Body of pancreas (tissue), 4 donors: Measurements from ENCODE around the gene CHST2. TPM values are rescaled to one million over a fixed set of nuclear protein-coding genes. Genes with fewer than 3 reads are reported as not detected.

ENCODE experiments used
- ATAC-seq: fragments of 150-250 bp; one replicate; pipeline ENCODE4 v1.9.1; 2016
- DNase-seq, 4 donors: peaks; one replicate each; pipeline ENCODE4 v3.0.0-alpha.2; 2019
- H3K27ac ChIP-seq, 4 donors: fragments of 200-600 bp; sonication (generic); 1 replicate in 3 of 4; 2 replicates in 1 of 4; pipeline versions ENCODE4 v1.5.1 to v1.6.1; 2016 to 2019; ENCODE audit warnings: mild to moderate bottlenecking in 1 of 4, mixed read lengths in 1 of 4, moderate library complexity in 1 of 4
- H3K27me3 ChIP-seq, 2 donors: fragments of 200-600 bp; sonication (generic); one replicate each; pipeline ENCODE4 v1.6.0; 2016; ENCODE audit warnings: mild to moderate bottlenecking in 1 of 2
- H3K36me3 ChIP-seq, 2 donors: fragments of 200-600 bp; sonication (generic); replicated peaks in 1 of 2; 2 replicates each; pipeline ENCODE4 v1.5.1; 2016; ENCODE audit warnings: low read depth in 2 of 2; ENCODE audit not compliant: insufficient read depth in 1 of 2
- H3K4me1 ChIP-seq: fragments of 200-600 bp; sonication (generic); one replicate; pipeline ENCODE4 v1.6.0; 2016
- H3K4me3 ChIP-seq, 2 donors: fragments of 200-600 bp; sonication (generic); 1 replicate in 1 of 2; 2 replicates in 1 of 2; pipeline ENCODE4 v1.5.1; 2016 to 2019
- H3K9me3 ChIP-seq, 3 donors: fragments of 200-600 bp; sonication (generic); 1 replicate in 2 of 3; 2 replicates in 1 of 3; pipeline ENCODE4 v1.5.1; 2016
- POLR2A ChIP-seq, 3 donors: fragments of 450-650 bp; IDR thresholded peaks; one replicate each; pipeline ENCODE4 v1.6.1; 2016; ENCODE audit warnings: antibody characterized with exemption in 3 of 3, mild to moderate bottlenecking in 2 of 3
- WGBS, 2 donors: methylation state at CpG; one replicate each; pipeline ENCODE4 v1.1.5; 2017; 5-methylcytosine and 5-hydroxymethylcytosine counted together
- intact Hi-C: fragments of 100-400 bp; cut with DNase I; formaldehyde crosslinking; loops from one replicate; pipeline ENCODE4 v1.15.1; 2023
- total RNA-seq, 2 donors: library from RNA; depleted of rRNA; stranded (reverse); fragments of >200 nt; gene quantifications; one replicate each; pipeline ENCODE4 v1.1.0, GENCODE V29; 2016
- TF ChIP-seq, protein P1 (sequence below), 7 experiments: fragments of 450-650 bp in 4 of 7; fragments of 200-600 bp in 3 of 7; sonication (generic) in 3 of 7; IDR thresholded peaks; one replicate each; pipeline ENCODE4 v1.5.1; 2016 to 2019; ENCODE audit warnings: antibody characterized with exemption in 7 of 7

The CHST2 gene
- total RNA-seq, 2 donors from 2014 or later: 1.3 to 4.3 TPM

GRCh38 chr3:143150071-143150470 is 30.5 kb downstream of the CHST2 start:
- no peak for ATAC-seq

DNA sequence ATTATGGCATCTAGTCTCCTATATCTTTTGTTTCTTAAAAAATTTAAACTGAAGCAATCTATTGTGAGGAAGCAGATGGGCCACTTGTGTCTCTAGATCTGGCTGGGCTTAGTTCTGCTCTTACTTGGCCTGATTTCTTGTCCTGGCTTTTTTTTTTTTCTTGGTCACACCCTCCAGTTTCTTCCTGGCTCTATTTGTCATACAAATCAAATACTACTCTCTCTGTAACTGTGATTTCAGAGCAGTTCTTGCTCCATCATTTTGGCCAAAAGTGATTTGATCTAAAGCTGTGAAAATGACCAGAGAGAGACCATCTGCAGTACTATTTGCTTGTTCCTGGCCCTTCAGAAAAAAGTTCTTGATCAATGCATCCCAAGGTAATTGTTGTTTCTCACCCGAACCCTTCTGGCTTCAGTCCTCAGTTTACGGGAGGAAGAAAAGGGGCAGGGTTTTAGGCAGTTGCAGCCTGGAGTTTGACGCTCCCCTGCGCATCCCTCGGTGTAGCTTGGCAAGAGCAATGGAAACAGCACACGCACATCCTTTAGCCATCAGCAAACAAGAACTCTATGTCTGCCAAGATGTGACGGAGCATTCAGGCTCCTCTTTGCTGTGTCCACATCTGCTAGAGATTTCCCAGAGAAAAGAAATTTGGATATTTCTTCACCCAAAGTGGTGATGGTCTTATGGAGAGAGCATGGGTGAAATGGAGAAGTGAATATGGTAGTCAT is 31.6 kb downstream of the CHST2 start:
- WGBS, 2 donors: 67 to 68% methylated on average over 7 of the region's 7 CpGs
- TF ChIP-seq, protein P1, sequence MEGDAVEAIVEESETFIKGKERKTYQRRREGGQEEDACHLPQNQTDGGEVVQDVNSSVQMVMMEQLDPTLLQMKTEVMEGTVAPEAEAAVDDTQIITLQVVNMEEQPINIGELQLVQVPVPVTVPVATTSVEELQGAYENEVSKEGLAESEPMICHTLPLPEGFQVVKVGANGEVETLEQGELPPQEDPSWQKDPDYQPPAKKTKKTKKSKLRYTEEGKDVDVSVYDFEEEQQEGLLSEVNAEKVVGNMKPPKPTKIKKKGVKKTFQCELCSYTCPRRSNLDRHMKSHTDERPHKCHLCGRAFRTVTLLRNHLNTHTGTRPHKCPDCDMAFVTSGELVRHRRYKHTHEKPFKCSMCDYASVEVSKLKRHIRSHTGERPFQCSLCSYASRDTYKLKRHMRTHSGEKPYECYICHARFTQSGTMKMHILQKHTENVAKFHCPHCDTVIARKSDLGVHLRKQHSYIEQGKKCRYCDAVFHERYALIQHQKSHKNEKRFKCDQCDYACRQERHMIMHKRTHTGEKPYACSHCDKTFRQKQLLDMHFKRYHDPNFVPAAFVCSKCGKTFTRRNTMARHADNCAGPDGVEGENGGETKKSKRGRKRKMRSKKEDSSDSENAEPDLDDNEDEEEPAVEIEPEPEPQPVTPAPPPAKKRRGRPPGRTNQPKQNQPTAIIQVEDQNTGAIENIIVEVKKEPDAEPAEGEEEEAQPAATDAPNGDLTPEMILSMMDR (IDR thresholded peaks at IDR 0.05): no peak
- no peak for TF ChIP-seq POLR2A (IDR thresholded peaks at IDR 0.05)
- ATAC-seq (peak; percentile 40), DNase-seq (peak in 3 of 4 donors; percentile 8 to 17 (median 12))
- Histone ChIP-seq H3K36me3 (no peaks in the 10 kb centered on the region), H3K27me3 (no peaks in the 10 kb centered on the region), H3K9me3 (no peaks in the 10 kb centered on the region), H3K4me3 (no peak overlapping the region), H3K4me1 (no peaks in the 10 kb centered on the region), H3K27ac (no peak overlapping the region)
- intact Hi-C loops: no loop called here

More at GRCh38 chr3:143150071-143150470, 30.5 kb downstream of the CHST2 start:
- Histone ChIP-seq H3K27me3 (no peaks in the 10 kb centered on the region), H3K9me3 (no peaks in the 10 kb centered on the region), H3K27ac (no peak overlapping the region), H3K4me1 (no peaks in the 10 kb centered on the region), H3K36me3 (no peaks in the 10 kb centered on the region), H3K4me3 (no peak overlapping the region)
- intact Hi-C loops: no loop called here
- DNase-seq: no peak
- WGBS, 2 donors: 72 to 77% methylated on average over 3 of the region's 3 CpGs
- no peak for TF ChIP-seq POLR2A (IDR thresholded peaks at IDR 0.05)
- TF ChIP-seq, protein P1 (IDR thresholded peaks at IDR 0.05): no peak

GRCh38 chr3:143152043-143152442 is 32.5 kb downstream of the CHST2 start:
- H3K9me3 ChIP-seq: no peaks in the 10 kb centered on the region
- no peaks in the 10 kb centered on the region for H3K27me3 ChIP-seq
- ATAC-seq (no peak), DNase-seq (no peak)
- intact Hi-C loops: no loop called here
- no peak overlapping the region for H3K27ac ChIP-seq
- WGBS, 2 donors: 53 to 62% methylated on average over 5 of the region's 5 CpGs
- H3K4me3 ChIP-seq: no peak overlapping the region
- no peaks in the 10 kb centered on the region for H3K4me1 ChIP-seq
- H3K36me3 ChIP-seq: no peaks in the 10 kb centered on the region
- TF ChIP-seq POLR2A (IDR thresholded peaks at IDR 0.05): no peak
- TF ChIP-seq, protein P1 (IDR thresholded peaks at IDR 0.05): no peak

DNA sequence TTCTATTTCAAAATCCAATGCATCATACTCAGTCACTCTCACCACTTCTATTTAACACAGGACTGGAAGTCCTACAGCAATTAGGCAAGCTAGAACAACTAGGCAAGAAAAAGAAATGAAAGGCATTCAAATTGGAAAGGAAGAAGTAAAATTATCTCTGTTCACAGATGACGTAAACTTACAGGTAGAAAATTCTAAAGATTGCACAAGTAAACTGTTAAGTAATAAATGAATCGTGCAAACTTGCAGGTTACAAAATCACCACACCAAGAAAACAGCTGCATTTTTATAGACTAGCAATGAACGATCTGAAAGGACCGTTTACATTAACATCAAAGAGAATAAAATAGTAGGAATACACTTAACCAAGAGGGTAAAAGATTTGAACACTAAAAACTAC is 36.2 kb downstream of the CHST2 start:
- no peak overlapping the region for H3K4me3 ChIP-seq
- no peaks in the 10 kb centered on the region for H3K27me3 ChIP-seq
- no peaks in the 10 kb centered on the region for H3K36me3 ChIP-seq
- DNase-seq: no peak
- H3K4me1 ChIP-seq: no peaks in the 10 kb centered on the region
- H3K9me3 ChIP-seq: no peaks in the 10 kb centered on the region
- no peak for ATAC-seq
- intact Hi-C loops: no loop called here
- H3K27ac ChIP-seq: no peak overlapping the region
- 49 to 61% methylated on average over 4 of the region's 4 CpGs for WGBS, 2 donors
- TF ChIP-seq, protein P1 (IDR thresholded peaks at IDR 0.05): no peak
- no peak for TF ChIP-seq POLR2A (IDR thresholded peaks at IDR 0.05)
